Astrocyte (in vitro differentiated cells and primary cell): ENCODE data around the gene SNRPD1.

Source experiments
- CTCF ChIP-seq: IDR thresholded peaks from 2 replicates; pipeline ENCODE4 v1.5.1; 2011; ENCODE audit warnings: low read depth, mild to moderate bottlenecking, inconsistent platforms, low read length, moderate library complexity; ENCODE audit not compliant: insufficient read depth
- EZH2 ChIP-seq: IDR thresholded peaks from 2 replicates; pipeline ENCODE4 v1.6.1; 2012; ENCODE audit warnings: mild to moderate bottlenecking, low read length, inconsistent platforms; ENCODE audit not compliant: insufficient read depth

GRCh38 chr18:21638822-21639221 is 26.7 kb downstream of the SNRPD1 start:
- no peak for TF ChIP-seq CTCF
- TF ChIP-seq EZH2: no peak
